GM20000 (cell line): ENCODE data around the gene VWA5B2.

Experiments used
- DNase-seq: peaks from one replicate; pipeline ENCODE4 v3.0.0; 2012; ENCODE audit warnings: low spot score
- TF ChIP-seq, protein P1 (sequence below): IDR thresholded peaks from 2 replicates; pipeline ENCODE4 v1.5.1; 2012; ENCODE audit warnings: mild to moderate bottlenecking, control low read depth; ENCODE audit errors: extremely low read depth, missing control alignments

The VWA5B2 gene

DNA sequence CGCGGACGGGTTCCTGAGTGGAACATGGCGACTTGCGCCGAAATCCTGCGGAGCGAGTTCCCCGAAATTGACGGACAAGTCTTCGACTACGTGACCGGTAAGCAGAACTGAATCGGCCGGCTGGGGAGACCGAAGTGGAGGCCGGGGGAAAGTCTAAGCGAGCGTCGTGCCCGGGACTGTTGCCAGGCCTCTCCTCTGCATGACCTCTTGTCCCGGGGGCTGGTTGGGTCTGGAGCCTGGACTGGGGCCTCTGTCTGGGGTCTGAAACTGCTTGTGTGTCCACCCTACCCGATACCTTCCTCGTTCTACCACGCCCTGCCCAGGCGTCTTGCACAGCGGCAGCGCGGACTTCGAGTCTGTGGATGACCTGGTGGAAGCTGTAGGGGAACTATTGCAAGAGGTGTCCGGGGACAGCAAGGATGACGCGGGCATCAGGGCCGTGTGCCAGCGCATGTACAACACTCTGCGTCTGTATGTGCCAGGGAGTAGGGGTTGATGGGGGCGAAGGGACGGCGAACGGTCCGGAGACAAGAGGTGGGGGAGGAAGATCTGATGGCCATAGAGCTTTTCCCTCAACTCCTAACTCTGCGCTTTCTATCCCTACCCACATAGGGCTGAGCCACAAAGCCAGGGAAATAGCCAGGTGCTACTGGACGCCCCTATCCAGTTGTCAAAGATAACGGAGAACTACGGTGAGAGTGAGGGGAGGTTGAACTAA, 43.0 kb upstream of the VWA5B2 start, which contains the start of gene ABCF3:
Gene ABCF3, plus strand, starts transcription at position 16 of the 718 bp plus-strand sequence. Its CDS starts 9 bp downstream, at position 25.
- TF ChIP-seq, protein P1, sequence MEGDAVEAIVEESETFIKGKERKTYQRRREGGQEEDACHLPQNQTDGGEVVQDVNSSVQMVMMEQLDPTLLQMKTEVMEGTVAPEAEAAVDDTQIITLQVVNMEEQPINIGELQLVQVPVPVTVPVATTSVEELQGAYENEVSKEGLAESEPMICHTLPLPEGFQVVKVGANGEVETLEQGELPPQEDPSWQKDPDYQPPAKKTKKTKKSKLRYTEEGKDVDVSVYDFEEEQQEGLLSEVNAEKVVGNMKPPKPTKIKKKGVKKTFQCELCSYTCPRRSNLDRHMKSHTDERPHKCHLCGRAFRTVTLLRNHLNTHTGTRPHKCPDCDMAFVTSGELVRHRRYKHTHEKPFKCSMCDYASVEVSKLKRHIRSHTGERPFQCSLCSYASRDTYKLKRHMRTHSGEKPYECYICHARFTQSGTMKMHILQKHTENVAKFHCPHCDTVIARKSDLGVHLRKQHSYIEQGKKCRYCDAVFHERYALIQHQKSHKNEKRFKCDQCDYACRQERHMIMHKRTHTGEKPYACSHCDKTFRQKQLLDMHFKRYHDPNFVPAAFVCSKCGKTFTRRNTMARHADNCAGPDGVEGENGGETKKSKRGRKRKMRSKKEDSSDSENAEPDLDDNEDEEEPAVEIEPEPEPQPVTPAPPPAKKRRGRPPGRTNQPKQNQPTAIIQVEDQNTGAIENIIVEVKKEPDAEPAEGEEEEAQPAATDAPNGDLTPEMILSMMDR: no peak
- DNase-seq: no peak

DNA sequence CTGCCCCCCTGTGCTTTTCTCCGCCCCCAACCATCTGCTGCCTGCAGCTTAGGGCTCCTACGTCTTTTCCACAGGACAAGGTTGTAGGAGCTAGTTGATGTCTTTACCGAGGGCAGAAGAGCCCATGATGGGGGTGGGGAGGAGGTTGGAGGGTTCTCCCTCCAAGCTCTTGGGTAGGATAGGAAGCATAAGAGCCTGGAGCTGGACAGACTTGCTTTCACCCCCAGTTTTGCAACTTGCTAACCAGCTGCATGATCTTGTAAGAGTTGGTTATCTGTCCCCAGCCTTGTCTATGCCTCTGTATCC, 42.5 kb upstream of the VWA5B2 start:
- TF ChIP-seq, protein P1: no peak
- DNase-seq: no peak

DNA sequence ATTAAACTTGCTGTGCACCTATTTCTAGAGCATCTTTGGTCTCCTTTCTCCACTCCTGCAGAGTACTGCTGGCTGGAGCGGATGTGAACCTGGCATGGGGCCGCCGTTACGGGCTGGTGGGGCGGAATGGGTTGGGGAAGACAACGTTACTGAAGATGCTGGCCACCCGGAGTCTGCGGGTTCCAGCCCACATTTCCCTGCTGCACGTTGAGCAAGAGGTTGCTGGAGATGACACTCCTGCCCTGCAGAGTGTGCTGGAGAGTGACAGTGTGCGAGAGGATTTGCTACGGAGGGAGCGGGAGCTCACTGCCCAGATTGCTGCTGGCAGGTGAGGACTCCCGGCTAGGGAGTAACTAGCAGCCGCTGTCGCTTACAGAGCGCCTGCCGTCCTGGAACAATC, 41.3 kb upstream of the VWA5B2 start:
- DNase-seq: no peak
- TF ChIP-seq, protein P1: no peak

DNA sequence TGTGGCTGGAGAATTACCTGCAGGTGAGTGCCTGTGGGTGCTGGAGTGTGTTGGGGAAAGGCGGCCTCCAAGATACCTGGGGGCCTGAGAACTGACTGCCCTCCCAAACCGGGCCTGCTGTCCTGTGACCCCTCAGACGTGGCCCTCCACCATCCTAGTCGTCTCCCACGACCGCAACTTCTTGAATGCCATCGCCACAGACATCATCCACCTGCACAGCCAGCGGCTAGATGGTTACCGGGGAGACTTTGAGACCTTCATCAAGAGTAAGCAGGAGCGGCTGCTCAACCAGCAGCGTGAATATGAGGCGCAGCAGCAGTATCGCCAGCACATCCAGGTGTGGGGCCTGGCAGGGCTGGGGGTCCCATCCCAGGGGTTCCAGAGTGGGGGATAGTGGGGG, 40.0 kb upstream of the VWA5B2 start:
- TF ChIP-seq, protein P1: no peak
- no peak for DNase-seq

DNA sequence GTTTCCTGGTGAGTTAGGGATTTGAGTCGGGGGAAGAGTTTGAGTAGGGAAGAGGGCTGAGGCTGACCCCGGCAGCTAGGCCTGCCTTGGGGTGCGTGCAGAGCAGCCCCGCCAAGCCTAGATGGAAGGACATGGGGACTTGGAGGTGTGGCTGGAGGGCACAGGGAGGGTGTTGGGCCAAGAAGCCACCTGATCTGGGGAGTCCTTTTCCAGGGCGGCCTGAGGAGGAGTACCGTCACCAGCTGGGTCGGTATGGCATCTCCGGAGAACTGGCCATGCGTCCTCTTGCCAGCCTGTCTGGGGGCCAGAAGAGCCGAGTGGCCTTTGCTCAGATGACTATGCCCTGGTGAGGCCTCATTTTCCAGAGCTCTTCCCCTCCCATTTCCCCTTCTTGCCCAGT, 36.5 kb upstream of the VWA5B2 start:
- TF ChIP-seq, protein P1: no peak
- no peak for DNase-seq

DNA sequence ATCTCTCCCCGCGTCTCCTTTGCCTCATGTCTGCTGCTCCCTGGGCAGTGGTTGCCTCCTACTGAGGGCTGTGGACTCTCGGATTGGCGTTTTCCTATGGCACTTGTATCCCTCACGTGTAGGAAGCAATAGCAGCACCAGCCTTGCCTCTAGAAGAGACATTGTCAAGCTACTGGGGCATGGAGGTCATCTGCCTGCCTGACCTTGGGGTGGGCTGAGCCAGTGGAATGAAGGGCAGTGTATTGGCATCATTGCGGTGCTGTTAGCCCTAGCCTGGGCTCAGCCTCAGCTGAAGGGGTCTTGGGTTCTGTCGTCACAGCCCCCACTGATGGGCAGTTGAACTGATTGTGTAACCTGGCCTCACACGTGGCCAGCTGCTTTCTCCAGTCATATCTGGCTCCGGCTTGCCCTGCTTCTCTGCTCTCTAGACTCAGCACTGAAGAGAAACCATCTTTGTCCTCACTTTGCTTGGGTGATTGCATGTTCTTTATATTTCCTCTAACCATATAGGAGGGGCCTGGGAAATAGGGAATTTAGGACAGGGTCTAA, 35.3 kb upstream of the VWA5B2 start:
- TF ChIP-seq, protein P1: no peak
- no peak for DNase-seq

DNA sequence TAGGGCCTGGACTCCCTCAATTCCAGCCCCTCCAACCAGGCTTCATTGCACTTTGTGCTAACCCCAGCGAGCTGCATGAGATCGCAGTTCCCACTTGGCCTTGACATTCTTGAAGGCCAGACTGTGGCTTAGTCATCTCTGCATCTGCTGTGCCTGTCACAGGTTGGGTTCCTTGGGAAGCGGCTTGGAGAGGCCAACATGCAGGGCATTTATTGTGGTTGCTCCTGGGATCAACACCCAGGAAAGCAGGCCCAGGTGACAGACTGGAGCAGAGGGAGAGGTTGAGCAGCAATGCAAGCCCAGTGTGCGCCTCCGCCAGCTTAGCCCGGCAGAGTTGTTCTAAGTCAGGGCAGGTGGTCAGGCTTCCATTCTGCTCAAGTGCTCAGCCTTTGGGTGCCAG, 32.8 kb upstream of the VWA5B2 start:
- TF ChIP-seq, protein P1: no peak
- DNase-seq: no peak
